ENCODE measurements around the gene BMAL2.

The BMAL2 gene

GRCh38 chr12:27330846-27331245, 1.8 kb upstream of the BMAL2 start:
- DNase-seq, result no peak

- DNase-seq, result no peak
Measured at GRCh38 chr12:27331291-27331926, 1.2 kb upstream of the BMAL2 start.

GRCh38 chr12:27331927-27332324, 710 bp upstream of the BMAL2 start:
- no peak for DNase-seq

- DNase-seq, result no peak
Measured at GRCh38 chr12:27332407-27332713, 276 bp upstream of the BMAL2 start.

- DNase-seq, result no peak
Measured at GRCh38 chr12:27333403-27334009, 870 bp downstream of the BMAL2 start.

- DNase-seq, result no peak
Measured at GRCh38 chr12:27334042-27334720, 1.5 kb downstream of the BMAL2 start.

GRCh38 chr12:27334721-27335082, 2.1 kb downstream of the BMAL2 start:
- no peak for DNase-seq

- DNase-seq, result no peak
Measured at GRCh38 chr12:27335364-27336281, 3.0 kb downstream of the BMAL2 start.

GRCh38 chr12:27336282-27336653, 3.6 kb downstream of the BMAL2 start:
- no peak for DNase-seq

GRCh38 chr12:27337376-27337775, 4.7 kb downstream of the BMAL2 start:
- no peak for DNase-seq

- no peak for DNase-seq
Measured at GRCh38 chr12:27338473-27338872, 5.8 kb downstream of the BMAL2 start.

- no peak for DNase-seq
Measured at GRCh38 chr12:27340971-27341370, 8.3 kb downstream of the BMAL2 start.

GRCh38 chr12:27342536-27342935, 9.9 kb downstream of the BMAL2 start:
- DNase-seq, result no peak

- DNase-seq, result no peak
Measured at GRCh38 chr12:27343255-27344000, 10.8 kb downstream of the BMAL2 start.

GRCh38 chr12:27344246-27344645, 11.6 kb downstream of the BMAL2 start:
- no peak for DNase-seq

GRCh38 chr12:27344760-27345159, 12.1 kb downstream of the BMAL2 start:
- DNase-seq, result no peak

- DNase-seq, result no peak
Measured at GRCh38 chr12:27345376-27345775, 12.7 kb downstream of the BMAL2 start.

- no peak for DNase-seq
Measured at GRCh38 chr12:27347779-27348178, 15.1 kb downstream of the BMAL2 start.

- DNase-seq, result no peak
Measured at GRCh38 chr12:27351476-27351875, 18.8 kb downstream of the BMAL2 start.

- DNase-seq, result no peak
Measured at GRCh38 chr12:27355486-27355885, 22.9 kb downstream of the BMAL2 start.

GRCh38 chr12:27355979-27356378, 23.3 kb downstream of the BMAL2 start:
- DNase-seq, result no peak

GRCh38 chr12:27359578-27360340, 27.1 kb downstream of the BMAL2 start:
- no peak for DNase-seq
